ENCODE data around the gene C1orf50.

DNA sequence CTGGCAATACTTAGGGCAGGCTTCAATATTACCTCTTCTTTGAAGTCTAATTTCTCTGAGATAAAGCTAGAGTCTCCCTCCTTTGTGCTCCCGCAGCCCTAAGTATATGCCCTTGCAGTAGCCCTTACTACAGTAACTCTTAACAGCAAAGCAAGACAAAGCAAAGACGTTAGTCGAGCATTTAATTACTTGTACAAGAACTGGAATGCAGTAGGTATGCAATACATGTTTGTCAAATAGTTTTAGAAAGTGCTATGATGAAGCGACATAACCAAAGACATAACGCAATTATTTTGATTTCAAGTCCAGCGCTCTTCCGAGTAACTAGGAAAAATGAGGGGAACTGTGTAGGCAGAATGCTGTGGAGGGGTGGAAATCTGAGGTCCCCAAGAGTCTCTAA, 1.8 kb upstream of the C1orf50 start:
- TF ChIP-seq, protein P1, sequence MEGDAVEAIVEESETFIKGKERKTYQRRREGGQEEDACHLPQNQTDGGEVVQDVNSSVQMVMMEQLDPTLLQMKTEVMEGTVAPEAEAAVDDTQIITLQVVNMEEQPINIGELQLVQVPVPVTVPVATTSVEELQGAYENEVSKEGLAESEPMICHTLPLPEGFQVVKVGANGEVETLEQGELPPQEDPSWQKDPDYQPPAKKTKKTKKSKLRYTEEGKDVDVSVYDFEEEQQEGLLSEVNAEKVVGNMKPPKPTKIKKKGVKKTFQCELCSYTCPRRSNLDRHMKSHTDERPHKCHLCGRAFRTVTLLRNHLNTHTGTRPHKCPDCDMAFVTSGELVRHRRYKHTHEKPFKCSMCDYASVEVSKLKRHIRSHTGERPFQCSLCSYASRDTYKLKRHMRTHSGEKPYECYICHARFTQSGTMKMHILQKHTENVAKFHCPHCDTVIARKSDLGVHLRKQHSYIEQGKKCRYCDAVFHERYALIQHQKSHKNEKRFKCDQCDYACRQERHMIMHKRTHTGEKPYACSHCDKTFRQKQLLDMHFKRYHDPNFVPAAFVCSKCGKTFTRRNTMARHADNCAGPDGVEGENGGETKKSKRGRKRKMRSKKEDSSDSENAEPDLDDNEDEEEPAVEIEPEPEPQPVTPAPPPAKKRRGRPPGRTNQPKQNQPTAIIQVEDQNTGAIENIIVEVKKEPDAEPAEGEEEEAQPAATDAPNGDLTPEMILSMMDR (IDR thresholded peaks at IDR 0.05), result no peak
- TF ChIP-seq POLR2A (IDR thresholded peaks at IDR 0.05), result no peak

Measured in vagina (tissue), 2 donors.